ENCODE data around the gene FLT3LG. TPM values are rescaled to one million over a fixed set of nuclear protein-coding genes. Genes with fewer than 3 reads are reported as not detected.

The FLT3LG gene
- total RNA-seq, 2 experiments from 2014 or later: 348 to 355 TPM

DNA sequence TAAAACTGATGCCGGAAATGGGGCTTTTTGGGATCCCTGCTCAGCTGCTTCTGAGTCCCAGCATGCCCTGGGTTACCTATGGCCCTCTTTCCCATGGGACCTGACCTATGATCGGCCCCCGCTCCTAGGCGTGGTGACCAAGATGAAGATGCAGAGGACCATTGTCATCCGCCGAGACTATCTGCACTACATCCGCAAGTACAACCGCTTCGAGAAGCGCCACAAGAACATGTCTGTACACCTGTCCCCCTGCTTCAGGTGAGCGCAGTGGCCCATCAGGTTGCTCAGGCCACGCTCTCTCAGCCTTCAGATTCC is 23.7 kb downstream of the FLT3LG start:
- ChIA-PET POLR2A (interaction anchor here (1.8 kb wide), 1 partner anchor 9 kb away, joined by 7 read pairs; no protein-coding TSS in a partner anchor), CTCF (interaction anchor here (1.5 to 3.6 kb wide), 5 partner anchors 22 to 181 kb away, joined by 3 to 15 read pairs (median 6); partner anchors contain the start of gene FLT3LG)
- Mint-ChIP-seq H3K4me3 (peak overlapping the region; percentile 100), H3K36me3 (ENCODE audit: low read depth) (peaks cover 53% of the 10 kb centered on the region), H3K27ac (peak overlapping the region; percentile 99), H3K9me3 (no peaks in the 10 kb centered on the region), H3K4me1 (peaks cover 52% of the 10 kb centered on the region), H3K27me3 (no peaks in the 10 kb centered on the region)
- DNase-seq: no peak

DNA sequence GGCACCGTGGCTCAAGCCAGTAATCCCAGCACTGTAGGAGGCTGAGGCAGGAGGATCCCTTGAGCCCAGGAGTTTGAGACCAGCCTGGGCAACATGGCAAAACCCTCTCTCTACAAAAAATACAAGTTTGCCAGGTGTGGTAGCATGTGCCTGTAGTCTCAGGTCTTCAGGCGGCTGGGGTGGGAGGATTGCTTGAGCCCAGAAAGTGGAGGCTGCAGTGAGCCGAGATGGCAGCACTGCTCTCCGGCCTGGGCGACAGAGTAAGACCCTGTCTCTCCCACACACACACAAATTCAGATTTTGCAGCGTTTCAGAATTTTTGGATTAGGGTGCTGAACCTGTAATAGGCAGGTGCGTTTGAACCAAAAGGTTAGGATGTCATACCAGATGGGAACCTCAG is 24.5 kb downstream of the FLT3LG start:
- no peak for DNase-seq
- Mint-ChIP-seq H3K4me3 (peak overlapping the region; percentile 100), H3K36me3 (ENCODE audit: low read depth) (peaks cover 45% of the 10 kb centered on the region), H3K27ac (peak overlapping the region; percentile 99), H3K27me3 (no peaks in the 10 kb centered on the region), H3K4me1 (peaks cover 52% of the 10 kb centered on the region), H3K9me3 (no peaks in the 10 kb centered on the region)
- ChIA-PET POLR2A (interaction anchor here (1.8 kb wide), 1 partner anchor 10 kb away, joined by 7 read pairs; no protein-coding TSS in a partner anchor), CTCF (interaction anchor here (1.0 to 3.6 kb wide), 8 partner anchors 22 to 181 kb away, joined by 3 to 15 read pairs (median 4); partner anchors contain the start of gene RCN3)

DNA sequence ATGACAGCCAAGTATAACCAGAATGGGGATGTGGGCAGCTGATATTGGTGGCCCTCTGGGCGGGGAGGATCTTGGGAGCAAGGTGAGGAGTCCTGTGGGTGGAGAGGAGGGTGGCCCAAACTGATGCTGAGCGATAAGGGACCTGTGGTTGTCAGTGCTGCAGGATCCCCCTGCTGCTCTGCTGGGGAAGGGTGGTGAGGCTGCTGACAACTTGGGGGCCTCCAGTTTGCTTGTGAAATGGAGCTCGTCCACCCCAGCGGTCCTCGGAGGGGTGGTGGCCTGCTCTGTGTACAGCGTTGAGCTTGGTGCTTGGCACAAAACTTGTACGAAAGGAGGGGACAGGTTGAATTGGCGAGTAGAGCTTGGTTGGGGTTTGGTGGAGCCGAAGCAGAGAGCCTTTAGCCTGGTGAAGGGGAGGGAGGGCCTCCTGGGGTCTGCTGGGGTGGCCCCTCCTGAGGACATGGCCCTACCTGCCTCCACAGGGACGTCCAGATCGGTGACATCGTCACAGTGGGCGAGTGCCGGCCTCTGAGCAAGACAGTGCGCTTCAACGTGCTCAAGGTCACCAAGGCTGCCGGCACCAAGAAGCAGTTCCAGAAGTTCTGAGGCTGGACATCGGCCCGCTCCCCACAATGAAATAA is 25.1 kb downstream of the FLT3LG start:
- H3K27me3 Mint-ChIP-seq: no peaks in the 10 kb centered on the region
- no peak for DNase-seq
- ChIA-PET POLR2A (interaction anchor here (1.8 kb wide), 1 partner anchor 10 kb away, joined by 7 read pairs; no protein-coding TSS in a partner anchor), CTCF (interaction anchor here (1.0 to 1.5 kb wide), 6 partner anchors 23 to 180 kb away, joined by 4 to 6 read pairs (median 4); partner anchors contain the start of gene RCN3)
- H3K4me1 Mint-ChIP-seq: peaks cover 51% of the 10 kb centered on the region
- H3K27ac Mint-ChIP-seq: peak overlapping the region; percentile 99
- peak overlapping the region; percentile 100 for H3K4me3 Mint-ChIP-seq
- no peaks in the 10 kb centered on the region for H3K9me3 Mint-ChIP-seq
- H3K36me3 Mint-ChIP-seq (ENCODE audit: low read depth): peaks cover 44% of the 10 kb centered on the region

DNA sequence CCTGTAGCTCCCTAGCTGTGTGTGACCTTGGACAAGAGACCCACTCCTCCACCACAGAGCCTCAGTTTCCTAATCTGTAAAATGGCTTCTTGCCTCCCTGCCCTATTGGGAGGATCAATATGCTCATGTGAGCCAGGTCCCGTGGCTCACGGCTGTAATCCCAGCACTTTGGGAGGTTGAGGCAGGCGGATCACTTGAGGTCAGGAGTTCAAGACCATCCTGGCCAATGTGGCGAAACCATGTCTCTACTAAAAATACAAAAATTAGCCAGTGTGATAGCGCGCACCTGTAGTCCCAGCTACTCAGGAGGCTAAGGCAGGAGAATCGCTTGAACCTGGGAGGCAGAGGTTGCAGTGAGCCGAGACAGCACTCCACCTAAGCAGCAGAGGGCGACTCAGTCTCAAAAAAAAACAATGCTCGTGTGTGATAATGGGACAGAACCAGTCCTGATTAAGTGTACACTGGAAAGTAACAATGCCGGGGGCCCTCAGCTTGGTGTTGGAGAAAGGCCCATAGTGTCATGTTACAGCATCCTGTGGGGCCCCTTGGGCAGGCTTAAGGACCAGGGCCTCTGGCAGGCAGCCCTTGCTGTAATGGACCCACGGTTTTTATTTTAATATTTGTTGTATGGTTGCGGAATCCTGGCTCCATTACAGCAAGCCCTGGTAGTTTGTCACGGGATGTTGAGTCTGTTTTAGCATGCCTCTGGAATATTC is 29.0 kb downstream of the FLT3LG start:
- Mint-ChIP-seq H3K4me1 (peaks cover 47% of the 10 kb centered on the region), H3K4me3 (no peak overlapping the region), H3K27ac (peak overlapping the region; percentile 99), H3K27me3 (no peaks in the 10 kb centered on the region), H3K9me3 (no peaks in the 10 kb centered on the region), H3K36me3 (ENCODE audit: low read depth) (peaks cover 27% of the 10 kb centered on the region)
- DNase-seq: peak; percentile 68
- ChIA-PET CTCF (interaction anchor here (0.5 to 2.0 kb wide), 14 partner anchors 12 to 223 kb away, joined by 3 to 8 read pairs (median 4); no protein-coding TSS in a partner anchor), POLR2A (interaction anchor here (1.2 kb wide), 1 partner anchor 14 kb away, joined by 3 read pairs; no protein-coding TSS in a partner anchor)

DNA sequence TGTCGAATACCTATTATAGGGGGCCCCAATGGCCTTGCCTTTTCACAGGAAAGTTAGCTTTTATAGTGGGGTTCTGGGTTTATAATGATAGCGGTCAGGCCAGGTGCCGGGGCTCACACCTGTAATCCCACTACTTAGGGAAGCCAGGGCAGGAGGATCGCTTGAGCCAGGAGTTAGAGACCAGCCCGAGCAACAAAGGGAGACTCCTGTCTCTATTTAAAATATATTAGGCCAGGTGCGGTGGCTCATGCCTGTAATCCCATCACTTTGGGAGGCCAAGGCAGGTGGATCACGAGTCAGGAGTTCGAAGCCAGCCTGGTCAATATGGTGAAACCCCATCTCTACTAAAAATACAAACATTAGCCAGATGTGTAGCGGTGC is 29.6 kb downstream of the FLT3LG start:
- DNase-seq: no peak
- Mint-ChIP-seq H3K36me3 (ENCODE audit: low read depth) (peaks cover 21% of the 10 kb centered on the region), H3K27ac (peak overlapping the region; percentile 99), H3K4me1 (peaks cover 41% of the 10 kb centered on the region), H3K4me3 (no peak overlapping the region), H3K27me3 (no peaks in the 10 kb centered on the region), H3K9me3 (no peaks in the 10 kb centered on the region)
- POLR2A ChIA-PET: interaction anchor here (1.2 kb wide), 1 partner anchor 15 kb away, joined by 3 read pairs; no protein-coding TSS in a partner anchor
- CTCF ChIA-PET: interaction anchor here (1.0 to 2.0 kb wide), 10 partner anchors 11 to 224 kb away, joined by 3 to 8 read pairs (median 4); no protein-coding TSS in a partner anchor

DNA sequence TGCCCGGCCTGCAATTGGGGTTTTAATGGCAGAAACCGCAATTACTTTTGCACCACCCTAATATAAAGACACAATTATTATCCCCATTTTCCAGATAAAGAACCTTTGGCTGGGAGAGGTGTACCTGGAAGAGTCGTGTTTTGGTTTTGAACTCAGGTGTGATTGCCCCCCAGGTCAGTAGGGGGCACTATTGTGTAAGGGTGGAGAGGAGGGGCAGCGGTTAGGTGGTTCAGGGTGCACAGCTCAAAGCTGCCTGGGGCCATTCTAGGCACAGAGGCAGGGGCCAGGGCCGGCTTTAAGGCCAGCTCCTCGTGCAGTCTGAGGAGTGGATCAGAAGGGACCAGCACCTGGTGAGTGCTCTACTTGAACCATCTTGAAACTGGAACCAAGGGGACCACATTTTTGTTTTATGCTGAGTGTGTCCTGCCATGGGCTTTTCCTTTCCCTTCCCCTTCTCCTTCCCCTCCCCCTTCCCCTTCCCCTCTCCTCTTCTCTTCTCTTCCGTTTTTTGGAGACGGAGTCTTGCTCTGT is 32.6 kb downstream of the FLT3LG start:
- Mint-ChIP-seq H3K4me3 (peak overlapping the region; percentile 41), H3K9me3 (no peaks in the 10 kb centered on the region), H3K36me3 (ENCODE audit: low read depth) (no peaks in the 10 kb centered on the region), H3K27ac (no peak overlapping the region), H3K27me3 (no peaks in the 10 kb centered on the region), H3K4me1 (peaks cover 40% of the 10 kb centered on the region)
- CTCF ChIA-PET: interaction anchor here (0.6 to 3.1 kb wide), 19 partner anchors 9 to 172 kb away, joined by 3 to 17 read pairs (median 4); partner anchors contain the start of genes NOSIP, PRRG2, RCN3 and RPS11
- peak; percentile 86 for DNase-seq
- POLR2A ChIA-PET: no interaction called here

DNA sequence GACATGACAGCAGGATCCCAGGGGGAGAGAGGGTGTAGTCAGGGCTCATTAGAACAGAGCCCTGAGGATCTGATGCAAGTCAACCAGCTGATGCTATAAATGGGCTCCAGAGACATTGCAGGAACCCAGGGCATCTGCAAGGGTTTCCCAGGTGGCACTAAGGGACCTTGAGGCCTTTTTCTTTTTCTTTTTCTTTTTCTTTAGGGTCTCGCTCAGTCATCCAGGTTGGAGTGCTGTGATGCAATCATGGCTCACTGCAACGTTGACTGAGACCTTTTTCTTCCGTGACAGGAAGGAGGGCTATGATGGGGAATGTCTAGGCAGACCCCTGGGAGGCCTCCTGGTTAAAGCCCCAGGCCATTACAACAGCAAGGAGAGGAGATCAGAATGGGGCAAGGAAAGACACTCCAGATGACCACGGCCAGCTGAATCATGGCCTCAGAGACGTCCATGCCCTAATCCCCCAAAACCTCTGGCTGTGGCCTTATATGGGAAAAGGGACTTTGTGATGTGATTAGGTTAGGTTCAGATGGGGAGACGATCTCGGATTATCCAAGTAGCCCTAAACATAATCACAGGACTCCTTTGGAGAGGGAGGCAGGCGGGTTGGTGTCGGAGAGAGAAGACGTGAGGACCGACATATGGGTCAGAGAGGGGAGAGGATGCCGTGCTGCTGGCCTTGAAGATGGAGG is 33.9 kb downstream of the FLT3LG start:
- H3K27me3 Mint-ChIP-seq: no peaks in the 10 kb centered on the region
- H3K27ac Mint-ChIP-seq: no peak overlapping the region
- CTCF ChIA-PET: interaction anchor here (0.5 to 3.9 kb wide), 6 partner anchors 26 to 73 kb away, joined by 4 to 25 read pairs (median 5); partner anchors contain the start of genes NOSIP and PRRG2
- no peak for DNase-seq
- H3K36me3 Mint-ChIP-seq (ENCODE audit: low read depth): no peaks in the 10 kb centered on the region
- no peaks in the 10 kb centered on the region for H3K9me3 Mint-ChIP-seq
- H3K4me3 Mint-ChIP-seq: no peak overlapping the region
- peaks cover 36% of the 10 kb centered on the region for H3K4me1 Mint-ChIP-seq
- POLR2A ChIA-PET: no interaction called here

DNA sequence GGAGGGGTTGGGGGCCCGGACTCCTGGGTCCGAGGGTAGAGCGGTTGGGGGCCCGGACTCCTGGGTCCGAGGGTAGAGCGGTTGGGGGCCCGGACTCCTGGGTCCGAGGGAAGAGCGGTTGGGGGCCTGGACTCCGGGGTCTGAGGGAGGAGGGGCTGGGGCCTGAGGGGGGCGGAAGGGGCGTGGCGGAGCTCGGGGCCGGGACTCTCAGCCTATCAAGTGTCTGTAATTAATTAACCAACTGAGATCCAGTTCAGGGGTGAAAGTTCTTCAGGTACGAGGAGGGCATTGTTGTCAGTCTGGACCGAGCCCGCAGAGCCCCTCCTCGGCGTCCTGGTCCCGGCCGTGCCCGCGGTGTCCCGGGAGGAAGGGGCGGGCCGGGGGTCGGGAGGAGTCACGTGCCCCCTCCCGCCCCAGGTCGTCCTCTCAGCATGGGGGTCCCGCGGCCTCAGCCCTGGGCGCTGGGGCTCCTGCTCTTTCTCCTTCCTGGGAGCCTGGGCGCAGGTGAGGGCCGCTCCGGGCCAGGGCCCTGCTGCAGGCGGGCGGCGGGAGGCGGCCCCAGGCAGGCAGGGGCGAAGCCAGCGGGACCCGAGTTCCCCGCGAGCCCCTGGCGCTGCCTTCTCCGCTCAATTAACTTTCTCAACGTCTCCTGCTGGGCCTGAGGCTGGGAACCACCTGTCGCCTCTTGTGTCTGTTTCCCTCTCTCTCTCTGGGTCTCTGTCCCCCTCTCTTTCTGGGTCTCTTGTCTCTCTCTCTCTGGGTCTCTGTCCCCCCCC is 39.1 kb downstream of the FLT3LG start:
- ChIA-PET CTCF (interaction anchor here (1.5 kb wide), 1 partner anchor 34 kb away, joined by 5 read pairs; no protein-coding TSS in a partner anchor), POLR2A (no interaction called here)
- no peaks in the 10 kb centered on the region for H3K9me3 Mint-ChIP-seq
- peaks cover 29% of the 10 kb centered on the region for H3K4me1 Mint-ChIP-seq
- peak overlapping the region; percentile 74 for H3K4me3 Mint-ChIP-seq
- no peaks in the 10 kb centered on the region for H3K27me3 Mint-ChIP-seq
- peak overlapping the region; percentile 89 for H3K27ac Mint-ChIP-seq
- DNase-seq: no peak
- peaks cover 3% of the 10 kb centered on the region for H3K36me3 Mint-ChIP-seq (ENCODE audit: low read depth)

DNA sequence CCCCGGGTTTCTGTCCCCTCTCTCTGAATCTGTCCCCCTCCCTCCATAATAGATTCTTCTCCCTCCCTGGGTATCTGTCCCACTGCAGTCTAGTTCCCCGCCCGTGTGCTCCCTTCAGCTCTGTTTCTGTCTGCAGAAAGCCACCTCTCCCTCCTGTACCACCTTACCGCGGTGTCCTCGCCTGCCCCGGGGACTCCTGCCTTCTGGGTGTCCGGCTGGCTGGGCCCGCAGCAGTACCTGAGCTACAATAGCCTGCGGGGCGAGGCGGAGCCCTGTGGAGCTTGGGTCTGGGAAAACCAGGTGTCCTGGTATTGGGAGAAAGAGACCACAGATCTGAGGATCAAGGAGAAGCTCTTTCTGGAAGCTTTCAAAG is 39.7 kb downstream of the FLT3LG start:
- CTCF ChIA-PET: interaction anchor here (1.5 kb wide), 1 partner anchor 33 kb away, joined by 5 read pairs; no protein-coding TSS in a partner anchor
- peak overlapping the region; percentile 74 for H3K4me3 Mint-ChIP-seq
- DNase-seq: no peak
- H3K36me3 Mint-ChIP-seq (ENCODE audit: low read depth): peaks cover 3% of the 10 kb centered on the region
- no peaks in the 10 kb centered on the region for H3K27me3 Mint-ChIP-seq
- no peaks in the 10 kb centered on the region for H3K9me3 Mint-ChIP-seq
- H3K27ac Mint-ChIP-seq: peak overlapping the region; percentile 89
- POLR2A ChIA-PET: no interaction called here
- peaks cover 29% of the 10 kb centered on the region for H3K4me1 Mint-ChIP-seq

DNA sequence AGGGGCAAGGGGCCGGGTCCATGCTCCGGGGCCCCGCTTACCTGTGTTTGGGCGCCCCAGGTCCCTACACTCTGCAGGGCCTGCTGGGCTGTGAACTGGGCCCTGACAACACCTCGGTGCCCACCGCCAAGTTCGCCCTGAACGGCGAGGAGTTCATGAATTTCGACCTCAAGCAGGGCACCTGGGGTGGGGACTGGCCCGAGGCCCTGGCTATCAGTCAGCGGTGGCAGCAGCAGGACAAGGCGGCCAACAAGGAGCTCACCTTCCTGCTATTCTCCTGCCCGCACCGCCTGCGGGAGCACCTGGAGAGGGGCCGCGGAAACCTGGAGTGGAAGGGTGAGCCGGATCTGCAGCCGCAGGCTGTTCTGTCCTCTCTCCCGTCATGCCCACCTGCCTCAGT is 40.1 kb downstream of the FLT3LG start:
- Mint-ChIP-seq H3K4me3 (peak overlapping the region; percentile 74), H3K27ac (no peak overlapping the region), H3K4me1 (peaks cover 31% of the 10 kb centered on the region), H3K27me3 (no peaks in the 10 kb centered on the region), H3K36me3 (ENCODE audit: low read depth) (peaks cover 3% of the 10 kb centered on the region), H3K9me3 (no peaks in the 10 kb centered on the region)
- DNase-seq: no peak
- ChIA-PET CTCF (interaction anchor here (0.8 to 1.5 kb wide), 3 partner anchors 11 to 47 kb away, joined by 3 to 5 read pairs (median 3); no protein-coding TSS in a partner anchor), POLR2A (no interaction called here)

DNA sequence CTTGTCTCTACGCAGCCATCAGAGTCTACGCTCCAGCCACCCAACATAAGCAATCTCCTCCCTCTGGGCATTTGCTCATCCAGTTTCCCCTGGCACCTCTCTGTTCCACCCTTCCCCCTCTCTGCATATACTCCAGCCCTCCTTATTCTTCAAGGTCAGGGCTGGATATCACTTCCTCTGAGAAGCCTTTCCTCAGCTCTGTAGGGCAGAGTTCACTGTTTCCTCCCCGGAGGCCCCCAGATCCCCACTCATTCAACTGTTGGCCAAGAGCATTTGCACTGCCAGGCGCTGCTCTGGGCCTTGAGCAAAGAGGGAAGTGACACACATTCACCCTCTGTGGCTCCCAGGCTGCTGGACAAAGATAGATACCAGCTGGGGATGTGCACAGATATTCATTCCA is 41.8 kb downstream of the FLT3LG start:
- Mint-ChIP-seq H3K27ac (no peak overlapping the region), H3K27me3 (no peaks in the 10 kb centered on the region), H3K36me3 (ENCODE audit: low read depth) (peaks cover 3% of the 10 kb centered on the region), H3K4me1 (peaks cover 35% of the 10 kb centered on the region), H3K4me3 (no peak overlapping the region), H3K9me3 (no peaks in the 10 kb centered on the region)
- DNase-seq: no peak
- CTCF ChIA-PET: interaction anchor here (0.9 to 1.4 kb wide), 3 partner anchors 9 to 54 kb away, joined by 3 to 7 read pairs (median 4); no protein-coding TSS in a partner anchor
- POLR2A ChIA-PET: no interaction called here
